Medulla oblongata (tissue), 1 donor: ENCODE measurements around the gene RAET1E.
A peak's percentile ranks its signal among the peaks of the same experiment; 100 is the strongest.

Source experiments
- DNase-seq: peaks from one replicate; pipeline ENCODE4 v3.0.0-alpha.2; 2015; ENCODE audit errors: extremely low spot score

Gene RAET1E

GRCh38 chr6:149891259-149891658 lies 6.7 kb downstream of the RAET1E start:
- DNase-seq: no peak

GRCh38 chr6:149890629-149891045 lies 7.3 kb downstream of the RAET1E start:
- DNase-seq: no peak

- no peak for DNase-seq
Measured at GRCh38 chr6:149889326-149889725, 8.6 kb downstream of the RAET1E start.

- DNase-seq: no peak
Measured at GRCh38 chr6:149888659-149889058, 9.3 kb downstream of the RAET1E start.

GRCh38 chr6:149888093-149888492 lies 9.8 kb downstream of the RAET1E start:
- no peak for DNase-seq

GRCh38 chr6:149887343-149887742 lies 10.6 kb downstream of the RAET1E start:
- DNase-seq: no peak

GRCh38 chr6:149885888-149886287 lies 12.0 kb downstream of the RAET1E start:
- DNase-seq: no peak

- no peak for DNase-seq
Measured at GRCh38 chr6:149884617-149885016, 13.3 kb downstream of the RAET1E start.

- DNase-seq: no peak
Measured at GRCh38 chr6:149884215-149884614, 13.7 kb downstream of the RAET1E start.

GRCh38 chr6:149881860-149882259 lies 16.1 kb downstream of the RAET1E start:
- DNase-seq: no peak

- no peak for DNase-seq
Measured at GRCh38 chr6:149881066-149881766, 16.7 kb downstream of the RAET1E start.

GRCh38 chr6:149877659-149878058 lies 20.3 kb downstream of the RAET1E start:
- DNase-seq: no peak

GRCh38 chr6:149876241-149876933 lies 21.5 kb downstream of the RAET1E start:
- no peak for DNase-seq

- DNase-seq: no peak
Measured at GRCh38 chr6:149872233-149872632, 25.7 kb downstream of the RAET1E start.

GRCh38 chr6:149871182-149871581 lies 26.7 kb downstream of the RAET1E start:
- DNase-seq: no peak

- no peak for DNase-seq
Measured at GRCh38 chr6:149869275-149869892, 28.5 kb downstream of the RAET1E start.

- DNase-seq: no peak
Measured at GRCh38 chr6:149867876-149868640, 29.9 kb downstream of the RAET1E start.

- peak; percentile 89 for DNase-seq
Measured at GRCh38 chr6:149864578-149865535, 33.1 kb downstream of the RAET1E start.

GRCh38 chr6:149863698-149864577 lies 34.0 kb downstream of the RAET1E start, which contains the start of gene LRP11:
Gene LRP11 (minus strand): TSS chr6:149864359. CDS start chr6:149864020, 339 bp downstream.
- peak; percentile 89 for DNase-seq
